Osteoblast (primary cell): ENCODE data around the gene CASZ1. TPM values are rescaled to one million over a fixed set of nuclear protein-coding genes. Genes with fewer than 3 reads are reported as not detected.

Experiments used
- DNase-seq: peaks from one replicate; pipeline ENCODE4 v3.0.0; 2011; ENCODE audit warnings: low spot score, mixed read lengths; ENCODE audit not compliant: insufficient read length; ENCODE audit errors: missing footprints
- H2AFZ ChIP-seq: 2 replicates; pipeline ENCODE4 v1.6.0; 2011; ENCODE audit warnings: mild to moderate bottlenecking, low read length
- H3K27ac ChIP-seq: 2 replicates; pipeline ENCODE4 v1.5.1; 2011; ENCODE audit warnings: mild to moderate bottlenecking, low read depth, low read length, moderate library complexity
- H3K27me3 ChIP-seq: 2 replicates; pipeline ENCODE4 v1.6.0; 2012; ENCODE audit warnings: mild to moderate bottlenecking, control low read depth, inconsistent platforms, low read length, moderate library complexity; ENCODE audit not compliant: insufficient read depth
- H3K36me3 ChIP-seq: 2 replicates; pipeline ENCODE4 v1.5.1; 2011; ENCODE audit warnings: mild to moderate bottlenecking, low read length, control low read depth, moderate library complexity; ENCODE audit not compliant: insufficient read depth
- H3K4me1 ChIP-seq: 2 replicates; pipeline ENCODE4 v1.5.1; 2011; ENCODE audit warnings: mild to moderate bottlenecking, low read length, control low read depth, moderate library complexity; ENCODE audit not compliant: insufficient read depth
- H3K4me2 ChIP-seq: 2 replicates; pipeline ENCODE4 v1.6.0; 2011; ENCODE audit warnings: mild to moderate bottlenecking, low read length; ENCODE audit not compliant: insufficient read depth
- H3K4me3 ChIP-seq: fragments of 200-600 bp; sonication (generic); 3 replicates; pipeline ENCODE4 v1.5.1; 2012; ENCODE audit warnings: mild to moderate bottlenecking, low read length, inconsistent platforms; ENCODE audit not compliant: insufficient read depth
- H3K79me2 ChIP-seq: 2 replicates; pipeline ENCODE4 v1.6.0; 2012; ENCODE audit warnings: mild to moderate bottlenecking, low read length, control low read depth, inconsistent platforms; ENCODE audit not compliant: insufficient read depth
- H3K9me3 ChIP-seq: 2 replicates; pipeline ENCODE4 v1.5.1; 2011; ENCODE audit warnings: low read depth, low read length, control low read depth
- H4K20me1 ChIP-seq: 2 replicates; pipeline ENCODE4 v1.6.0; 2012; ENCODE audit warnings: mild to moderate bottlenecking, low read length, control low read depth; ENCODE audit not compliant: insufficient read depth
- total RNA-seq: library from RNA; depleted of rRNA; stranded (reverse); fragments of >200 nt; gene quantifications from 2 replicates; pipeline ENCODE4 v1.2.3, GENCODE V29; 2012
- TF ChIP-seq, protein P1 (sequence below): IDR thresholded peaks from 2 replicates; pipeline ENCODE4 v1.5.1; 2011; ENCODE audit warnings: mild to moderate bottlenecking, low read depth, low read length, moderate library complexity; ENCODE audit errors: extremely low read depth

The CASZ1 gene
- total RNA-seq, 1 donor, result 0.36 TPM

DNA sequence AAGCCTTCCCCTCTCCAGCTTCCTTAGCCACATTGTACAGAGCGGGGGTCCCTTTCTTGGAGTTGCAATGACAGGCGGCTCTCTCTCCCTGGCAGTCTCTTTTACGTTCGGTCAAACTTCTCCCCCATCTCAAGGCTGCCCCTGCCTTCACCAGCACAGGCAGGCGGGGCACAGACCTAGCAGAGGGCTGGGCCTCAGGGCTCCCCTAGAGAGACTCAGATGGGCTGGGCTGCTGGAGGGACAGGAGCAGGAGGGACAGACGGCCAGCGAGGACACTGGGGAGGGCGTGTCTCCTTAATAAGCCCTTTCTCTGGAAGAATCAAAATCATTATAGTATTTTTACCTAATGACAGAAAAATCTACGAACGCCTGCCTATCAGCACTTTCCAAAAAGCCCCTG, 79.6 kb downstream of the CASZ1 start:
- Histone ChIP-seq H3K79me2 (no peaks in the 10 kb centered on the region), H2AFZ (no peak overlapping the region), H4K20me1 (no peaks in the 10 kb centered on the region), H3K27ac (no peak overlapping the region), H3K4me3 (no peak overlapping the region), H3K4me2 (no peak overlapping the region), H3K9me3 (no peaks in the 10 kb centered on the region), H3K36me3 (no peaks in the 10 kb centered on the region), H3K4me1 (no peaks in the 10 kb centered on the region), H3K27me3 (peaks cover 68% of the 10 kb centered on the region)
- DNase-seq, result no peak
- TF ChIP-seq, protein P1, sequence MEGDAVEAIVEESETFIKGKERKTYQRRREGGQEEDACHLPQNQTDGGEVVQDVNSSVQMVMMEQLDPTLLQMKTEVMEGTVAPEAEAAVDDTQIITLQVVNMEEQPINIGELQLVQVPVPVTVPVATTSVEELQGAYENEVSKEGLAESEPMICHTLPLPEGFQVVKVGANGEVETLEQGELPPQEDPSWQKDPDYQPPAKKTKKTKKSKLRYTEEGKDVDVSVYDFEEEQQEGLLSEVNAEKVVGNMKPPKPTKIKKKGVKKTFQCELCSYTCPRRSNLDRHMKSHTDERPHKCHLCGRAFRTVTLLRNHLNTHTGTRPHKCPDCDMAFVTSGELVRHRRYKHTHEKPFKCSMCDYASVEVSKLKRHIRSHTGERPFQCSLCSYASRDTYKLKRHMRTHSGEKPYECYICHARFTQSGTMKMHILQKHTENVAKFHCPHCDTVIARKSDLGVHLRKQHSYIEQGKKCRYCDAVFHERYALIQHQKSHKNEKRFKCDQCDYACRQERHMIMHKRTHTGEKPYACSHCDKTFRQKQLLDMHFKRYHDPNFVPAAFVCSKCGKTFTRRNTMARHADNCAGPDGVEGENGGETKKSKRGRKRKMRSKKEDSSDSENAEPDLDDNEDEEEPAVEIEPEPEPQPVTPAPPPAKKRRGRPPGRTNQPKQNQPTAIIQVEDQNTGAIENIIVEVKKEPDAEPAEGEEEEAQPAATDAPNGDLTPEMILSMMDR, result no peak

DNA sequence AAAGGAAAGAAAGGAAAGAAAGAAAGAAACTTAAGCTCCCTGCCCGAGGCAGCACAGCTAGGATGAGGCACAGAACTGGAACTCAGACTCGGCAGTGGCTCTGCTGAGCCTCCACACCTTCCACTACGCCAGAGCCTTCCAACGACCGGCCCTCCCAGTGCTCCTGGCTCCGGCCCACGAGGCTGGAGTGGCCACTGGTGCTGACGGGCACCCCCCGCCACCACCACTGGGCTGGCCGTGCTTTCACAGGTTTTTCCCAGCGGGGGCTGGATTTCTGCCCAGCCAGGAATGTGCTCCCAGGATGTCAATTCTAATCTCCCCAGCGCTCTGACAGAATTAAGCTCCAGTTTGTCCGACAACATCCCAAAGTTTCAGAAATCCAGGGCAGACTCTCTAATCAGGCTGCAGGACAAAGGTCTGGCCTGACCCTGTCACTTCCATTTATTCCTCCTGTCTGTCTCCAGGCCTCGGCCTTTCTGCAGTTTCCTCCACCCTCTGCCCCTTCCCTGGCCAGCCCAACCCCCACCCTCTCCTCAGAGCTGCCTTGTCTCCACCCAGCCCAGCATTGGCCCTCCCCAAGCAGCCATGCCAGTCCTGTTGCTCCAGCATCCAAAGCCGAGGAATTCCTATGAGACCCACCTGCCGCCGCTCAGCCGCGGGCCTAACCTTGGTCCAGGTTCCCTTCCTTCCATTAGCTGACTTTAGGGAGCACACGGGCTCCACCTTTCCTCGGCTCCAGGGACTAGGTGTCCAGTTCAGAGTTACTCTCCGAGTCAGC, 81.9 kb downstream of the CASZ1 start:
- H3K27me3 ChIP-seq, result peaks cover 52% of the 10 kb centered on the region
- no peaks in the 10 kb centered on the region for H3K36me3 ChIP-seq
- H2AFZ ChIP-seq, result no peak overlapping the region
- H3K79me2 ChIP-seq, result no peaks in the 10 kb centered on the region
- H3K4me1 ChIP-seq, result no peaks in the 10 kb centered on the region
- H4K20me1 ChIP-seq, result no peaks in the 10 kb centered on the region
- no peak for DNase-seq
- no peak overlapping the region for H3K4me3 ChIP-seq
- H3K9me3 ChIP-seq, result no peaks in the 10 kb centered on the region
- TF ChIP-seq, protein P1, result no peak
- no peak overlapping the region for H3K27ac ChIP-seq
- no peak overlapping the region for H3K4me2 ChIP-seq

DNA sequence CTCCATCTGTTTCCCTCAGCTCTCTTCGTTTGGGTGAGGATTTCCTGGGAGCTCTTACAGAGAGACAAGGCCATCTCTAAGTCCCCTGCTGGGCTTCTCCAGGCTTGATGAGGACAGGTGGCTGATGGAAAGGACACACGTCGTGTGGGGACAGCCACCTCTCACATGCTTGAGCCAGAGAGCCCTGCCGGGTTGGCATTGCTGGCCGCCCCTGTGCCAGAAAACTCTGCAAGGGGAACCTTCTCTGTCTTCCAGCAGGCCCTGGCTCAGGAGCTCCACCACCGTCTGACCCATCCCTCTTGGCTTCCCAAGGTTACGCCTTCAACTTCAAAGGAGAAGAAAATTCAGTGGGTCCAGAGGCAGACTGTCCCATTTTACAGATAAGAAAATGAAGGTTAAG, 82.8 kb downstream of the CASZ1 start:
- TF ChIP-seq, protein P1, result no peak
- Histone ChIP-seq H2AFZ (no peak overlapping the region), H3K36me3 (no peaks in the 10 kb centered on the region), H4K20me1 (no peaks in the 10 kb centered on the region), H3K79me2 (no peaks in the 10 kb centered on the region), H3K4me1 (no peaks in the 10 kb centered on the region), H3K4me3 (no peak overlapping the region), H3K4me2 (no peak overlapping the region), H3K27me3 (peaks cover 44% of the 10 kb centered on the region), H3K9me3 (no peaks in the 10 kb centered on the region), H3K27ac (no peak overlapping the region)
- no peak for DNase-seq

DNA sequence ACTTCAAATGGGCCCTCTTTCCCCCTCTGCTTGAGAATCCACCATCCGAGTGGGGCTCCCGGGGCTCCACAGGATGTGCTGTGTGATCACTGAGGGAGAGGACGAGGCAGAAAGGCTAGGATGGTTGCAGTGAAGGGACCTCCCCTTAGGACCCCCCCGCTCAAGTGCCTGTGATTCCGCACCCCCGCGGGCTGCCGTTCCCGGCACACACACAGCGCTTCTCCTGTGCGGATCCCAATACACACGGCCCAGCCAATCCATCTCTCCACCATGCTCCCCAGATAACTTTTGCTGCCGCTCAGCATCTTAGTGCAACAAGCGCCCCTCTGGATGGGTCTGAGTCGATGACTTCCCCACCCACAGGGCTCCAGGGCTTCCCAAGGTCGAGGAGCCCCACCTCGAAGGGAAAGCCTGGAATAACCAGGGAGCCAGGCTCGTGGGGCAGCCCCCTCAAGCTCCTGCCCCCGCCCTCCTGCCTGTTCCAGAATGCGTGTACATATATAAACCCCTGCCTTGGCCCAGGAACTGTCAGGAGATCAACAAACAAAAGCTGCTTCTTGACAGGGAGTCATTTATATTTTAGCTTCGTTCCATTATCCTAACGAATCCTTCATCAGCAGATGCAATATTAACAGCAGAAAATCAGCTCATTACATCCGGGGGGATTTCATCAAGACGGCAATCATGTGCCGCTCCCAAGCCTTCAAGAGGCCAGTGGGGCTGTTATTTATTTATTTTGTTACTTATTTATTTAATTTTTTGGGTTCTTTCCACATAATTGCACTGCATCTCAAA, 83.7 kb downstream of the CASZ1 start:
- Histone ChIP-seq H2AFZ (no peak overlapping the region), H3K36me3 (no peaks in the 10 kb centered on the region), H3K79me2 (no peaks in the 10 kb centered on the region), H4K20me1 (no peaks in the 10 kb centered on the region), H3K4me1 (no peaks in the 10 kb centered on the region), H3K27ac (no peak overlapping the region), H3K9me3 (no peaks in the 10 kb centered on the region), H3K4me2 (no peak overlapping the region), H3K4me3 (no peak overlapping the region), H3K27me3 (peaks cover 44% of the 10 kb centered on the region)
- TF ChIP-seq, protein P1, result no peak
- DNase-seq, result no peak
